GM12878 (cell line): ENCODE results near the gene ATAD2B.

ENCODE experiments used
- CTCF ChIP-seq, 3 experiments: IDR thresholded peaks in 2 of 3; conservative IDR thresholded peaks in 1 of 3; 2 replicates each; pipeline ENCODE4 v1.5.1; 2011; ENCODE audit warnings: low read depth in 3 of 3, low read length in 3 of 3, mild to moderate bottlenecking in 3 of 3, control low read depth in 2 of 3, moderate library complexity in 2 of 3, inconsistent platforms in 1 of 3, mixed read lengths in 1 of 3; ENCODE audit not compliant: control insufficient read depth in 2 of 3, insufficient read depth in 1 of 3; ENCODE audit errors: extremely low read depth in 1 of 3
- E2F4 ChIP-seq: IDR thresholded peaks from 2 replicates; pipeline ENCODE4 v1.6.1; 2012; ENCODE audit warnings: low read depth, low read length, improper control_type of control experiment
- E2F8 ChIP-seq: fragments of 450-650 bp; IDR thresholded peaks from 2 replicates; pipeline ENCODE4 v1.6.1; 2018; ENCODE audit warnings: mild to moderate bottlenecking, low read depth, moderate library complexity; ENCODE audit not compliant: partially characterized antibody
- EP300 ChIP-seq, 2 experiments: fragments of 150-350 bp in 1 of 2; IDR thresholded peaks; 2 replicates each; pipeline ENCODE4 v1.6.1; 2011 to 2012; ENCODE audit warnings: low read depth in 2 of 2, low read length in 2 of 2, borderline replicate concordance in 1 of 2, improper control_type of control experiment in 1 of 2, inconsistent platforms in 1 of 2; ENCODE audit not compliant: control insufficient read depth in 1 of 2
- FOXM1 ChIP-seq: IDR thresholded peaks from 2 replicates; pipeline ENCODE4 v1.6.1; 2012; ENCODE audit warnings: low read depth, mild to moderate bottlenecking, inconsistent platforms, low read length, moderate library complexity
- RCOR1 ChIP-seq: conservative IDR thresholded peaks from 2 replicates; pipeline ENCODE4 v1.6.1; 2012; ENCODE audit warnings: low read depth, low read length, improper control_type of control experiment
- RFX5 ChIP-seq: IDR thresholded peaks from 2 replicates; pipeline ENCODE4 v1.6.1; 2011; ENCODE audit warnings: low read depth, low read length, improper control_type of control experiment
- SKIL ChIP-seq: fragments of 450-650 bp; IDR thresholded peaks from 2 replicates; pipeline ENCODE4 v1.6.1; 2017; ENCODE audit warnings: mild to moderate bottlenecking, low read depth, inconsistent platforms; ENCODE audit not compliant: poor library complexity, severe bottlenecking
- SMC3 ChIP-seq: IDR thresholded peaks from 2 replicates; pipeline ENCODE4 v1.6.1; 2011; ENCODE audit warnings: low read length, improper control_type of control experiment, borderline replicate concordance
- TCF12 ChIP-seq: IDR thresholded peaks from 2 replicates; pipeline ENCODE4 v1.6.1; 2011; ENCODE audit warnings: low read depth, mild to moderate bottlenecking, low read length

- TF ChIP-seq CTCF (IDR thresholded peaks at IDR 0.05 in 2 of 3, conservative IDR thresholded peaks at IDR 0.05 in 1 of 3; ENCODE audit: control insufficient read depth in 2 of 3, extremely low read depth in 1 of 3, insufficient read depth in 1 of 3, low read depth in 3 of 3, low read length in 3 of 3) (no peak), SMC3 (no peak), EP300 (IDR thresholded peaks at IDR 0.05; ENCODE audit: borderline replicate concordance in 1 of 2, control insufficient read depth in 1 of 2, low read depth in 2 of 2, low read length in 2 of 2) (no peak), RFX5 (no peak), TCF12 (no peak), FOXM1 (no peak), RCOR1 (no peak), SKIL (no peak), E2F8 (no peak), E2F4 (no peak)
Measured at GRCh38 chr2:23867449-23867848, 59.5 kb downstream of the ATAD2B start.
